Activated T-helper 17 cell treated with anti-CD3 and anti-CD28 coated beads, Interleukin-2, amount 50 U/mL, for 72 hours (primary cell): Measurements from ENCODE around the gene CX3CR1. TPM values are rescaled to one million over a fixed set of nuclear protein-coding genes. Genes with fewer than 3 reads are reported as not detected.
"Not testable (repeated sequence)": the region's sequence is repeated elsewhere in the genome, so short reads cannot be mapped to it uniquely, and the experiment has no call there.

Experiments used
- ATAC-seq: fragments of 150-1000 bp; cut with Tn5 transposase; replicated peaks from 2 replicates; pipeline ENCODE4 v1.10.0; 2021; ENCODE audit warnings: mild to moderate bottlenecking, moderate library complexity
- H3K27ac Mint-ChIP-seq: one replicate; pipeline ENCODE4 v1.8.0; 2022; ENCODE audit warnings: mixed read lengths
- H3K27me3 Mint-ChIP-seq: one replicate; pipeline ENCODE4 v1.8.0; 2022; ENCODE audit warnings: mixed read lengths
- H3K36me3 Mint-ChIP-seq: one replicate; pipeline ENCODE4 v1.8.0; 2022; ENCODE audit warnings: low read depth, mild to moderate bottlenecking, mixed read lengths
- H3K4me1 Mint-ChIP-seq: one replicate; pipeline ENCODE4 v1.8.0; 2022; ENCODE audit warnings: mixed read lengths
- H3K4me3 Mint-ChIP-seq: one replicate; pipeline ENCODE4 v1.8.0; 2022; ENCODE audit warnings: mild to moderate bottlenecking, mixed read lengths
- H3K9me3 Mint-ChIP-seq: one replicate; pipeline ENCODE4 v1.8.0; 2022; ENCODE audit warnings: mixed read lengths
- total RNA-seq, 2 donors: library from RNA; stranded (reverse); gene quantifications; one replicate each; pipeline ENCODE4 v1.2.3, GENCODE V29; 2022

The CX3CR1 gene
- total RNA-seq, 2 donors from 2014 or later, result 0.13 to 0.37 TPM

DNA sequence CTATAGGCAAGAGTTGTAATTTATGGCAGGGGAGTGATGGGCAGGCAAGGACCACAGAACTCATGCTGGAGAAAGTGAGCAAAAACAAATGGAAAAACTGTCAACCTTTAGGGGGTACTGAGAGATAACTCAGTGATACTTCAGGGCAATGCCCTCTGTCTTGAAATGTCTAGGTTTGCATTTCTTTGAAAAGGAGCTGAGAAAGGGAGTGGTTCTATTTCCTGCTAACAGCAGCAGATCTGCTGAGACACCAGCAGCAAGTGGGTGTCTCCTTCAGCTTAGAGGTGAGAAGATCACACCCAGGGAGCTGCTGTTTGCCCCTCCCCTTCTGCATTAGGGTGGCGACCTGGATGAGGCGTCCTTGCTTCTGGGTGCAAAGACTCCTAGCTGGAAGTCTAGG is 45.2 kb downstream of the CX3CR1 start:
- Mint-ChIP-seq H3K9me3 (peaks cover 5% of the 10 kb centered on the region), H3K27ac (no peak overlapping the region), H3K36me3 (no peaks in the 10 kb centered on the region), H3K4me3 (peak overlapping the region; percentile 9), H3K27me3 (peaks cover 4% of the 10 kb centered on the region), H3K4me1 (peaks cover 15% of the 10 kb centered on the region)
- ATAC-seq, result peak; percentile 52

- peaks cover 15% of the 10 kb centered on the region for H3K4me1 Mint-ChIP-seq
- no peaks in the 10 kb centered on the region for H3K36me3 Mint-ChIP-seq
- H3K4me3 Mint-ChIP-seq, result no peak overlapping the region
- no peak overlapping the region for H3K27ac Mint-ChIP-seq
- ATAC-seq, result no peak
- H3K27me3 Mint-ChIP-seq, result peaks cover 3% of the 10 kb centered on the region
- H3K9me3 Mint-ChIP-seq, result peaks cover 5% of the 10 kb centered on the region
These were observed 47.0 kb downstream of the CX3CR1 start for GRCh38 chr3:39232859-39233258.

DNA sequence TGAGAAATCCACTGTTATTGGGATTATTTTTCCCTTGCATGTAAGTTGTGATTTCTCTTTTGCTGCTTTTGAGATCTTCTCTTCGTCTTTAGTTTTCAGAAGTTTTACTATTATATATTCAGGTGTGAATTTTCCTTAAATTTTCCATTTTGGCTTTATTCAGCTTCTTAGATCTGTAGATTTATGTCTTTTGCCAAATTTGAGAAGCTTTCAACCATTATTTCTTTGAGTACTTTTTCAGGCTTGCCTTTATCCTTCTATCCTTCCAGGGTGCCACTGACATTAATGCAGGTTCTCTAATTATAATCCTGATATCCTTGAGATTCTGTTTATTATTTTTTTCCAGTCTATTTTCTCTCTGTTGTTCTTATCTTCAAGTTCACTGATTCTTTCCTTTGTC is 49.4 kb downstream of the CX3CR1 start:
- H3K4me1 Mint-ChIP-seq, result peaks cover 15% of the 10 kb centered on the region
- ATAC-seq, result no peak
- no peak overlapping the region for H3K27ac Mint-ChIP-seq
- peaks cover 5% of the 10 kb centered on the region for H3K9me3 Mint-ChIP-seq
- peaks cover 3% of the 10 kb centered on the region for H3K27me3 Mint-ChIP-seq
- no peak overlapping the region for H3K4me3 Mint-ChIP-seq
- H3K36me3 Mint-ChIP-seq, result no peaks in the 10 kb centered on the region

- Mint-ChIP-seq H3K4me1 (no peaks in the 10 kb centered on the region), H3K9me3 (peaks cover 5% of the 10 kb centered on the region), H3K36me3 (no peaks in the 10 kb centered on the region), H3K27me3 (peaks cover 3% of the 10 kb centered on the region), H3K4me3 (no peak overlapping the region), H3K27ac (no peak overlapping the region)
- no peak for ATAC-seq
These were observed 51.3 kb downstream of the CX3CR1 start for GRCh38 chr3:39228496-39228895.

- not testable (repeated sequence) for H3K27me3 Mint-ChIP-seq, H3K4me3 Mint-ChIP-seq, H3K36me3 Mint-ChIP-seq, H3K4me1 Mint-ChIP-seq, H3K9me3 Mint-ChIP-seq, ATAC-seq, H3K27ac Mint-ChIP-seq
These were observed 52.2 kb downstream of the CX3CR1 start for GRCh38 chr3:39227596-39227995.

DNA sequence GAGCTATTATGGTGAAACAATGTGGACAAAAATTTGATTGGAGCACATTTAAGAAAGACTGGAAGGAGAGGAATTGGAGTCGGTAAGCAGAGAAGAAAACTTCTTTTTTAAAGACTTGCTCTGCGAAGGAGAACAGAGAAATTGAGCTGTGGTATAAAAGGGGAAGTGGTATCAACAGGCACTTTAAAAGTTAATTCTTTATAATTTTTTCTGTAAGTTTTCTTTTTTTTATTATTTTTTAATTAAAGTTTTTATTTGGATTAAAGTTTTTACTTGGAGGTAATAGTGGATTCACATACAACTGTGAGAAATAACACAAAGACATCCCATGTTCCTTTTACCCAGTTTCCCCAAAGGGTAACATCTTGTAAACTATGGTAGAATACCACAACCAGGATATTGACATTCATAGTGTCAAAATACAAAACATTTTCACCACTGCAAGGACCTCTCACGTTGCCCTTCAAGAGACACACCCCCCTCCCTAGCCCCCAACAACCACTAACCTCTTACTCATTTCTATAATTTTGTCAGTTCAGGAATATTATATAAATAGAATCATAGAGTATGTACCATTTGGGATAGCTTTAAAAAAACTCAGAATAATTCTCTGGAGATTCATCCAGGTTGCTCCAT is 53.6 kb downstream of the CX3CR1 start:
- Mint-ChIP-seq H3K27me3 (peaks cover 4% of the 10 kb centered on the region), H3K4me1 (no peaks in the 10 kb centered on the region), H3K27ac (no peak overlapping the region), H3K4me3 (no peak overlapping the region), H3K9me3 (peaks cover 5% of the 10 kb centered on the region), H3K36me3 (no peaks in the 10 kb centered on the region)
- ATAC-seq, result no peak

DNA sequence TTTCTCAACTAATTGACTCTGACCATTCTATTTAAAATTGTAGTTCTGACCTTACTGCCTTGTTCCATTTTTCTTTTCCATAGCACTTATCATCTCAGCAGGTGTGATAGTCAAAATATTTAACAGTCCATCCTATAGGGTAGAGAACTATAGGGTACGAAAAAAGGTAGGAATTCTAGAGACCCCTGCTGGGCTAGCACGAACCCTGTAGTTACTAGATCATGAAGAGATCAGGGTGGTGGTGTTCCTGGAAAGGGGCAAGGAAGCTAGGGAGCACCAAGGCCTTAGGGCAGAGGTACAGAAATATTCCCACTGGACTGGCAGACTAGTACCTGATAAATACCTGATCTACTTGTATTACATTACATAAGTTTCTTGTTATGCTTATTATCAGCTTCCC is 55.5 kb downstream of the CX3CR1 start:
- Mint-ChIP-seq H3K9me3 (no peaks in the 10 kb centered on the region), H3K4me1 (no peaks in the 10 kb centered on the region), H3K27ac (no peak overlapping the region), H3K36me3 (no peaks in the 10 kb centered on the region), H3K4me3 (no peak overlapping the region), H3K27me3 (peaks cover 6% of the 10 kb centered on the region)
- ATAC-seq, result no peak

- no peaks in the 10 kb centered on the region for H3K4me1 Mint-ChIP-seq
These were observed 56.9 kb downstream of the CX3CR1 start for GRCh38 chr3:39222939-39223338.

DNA sequence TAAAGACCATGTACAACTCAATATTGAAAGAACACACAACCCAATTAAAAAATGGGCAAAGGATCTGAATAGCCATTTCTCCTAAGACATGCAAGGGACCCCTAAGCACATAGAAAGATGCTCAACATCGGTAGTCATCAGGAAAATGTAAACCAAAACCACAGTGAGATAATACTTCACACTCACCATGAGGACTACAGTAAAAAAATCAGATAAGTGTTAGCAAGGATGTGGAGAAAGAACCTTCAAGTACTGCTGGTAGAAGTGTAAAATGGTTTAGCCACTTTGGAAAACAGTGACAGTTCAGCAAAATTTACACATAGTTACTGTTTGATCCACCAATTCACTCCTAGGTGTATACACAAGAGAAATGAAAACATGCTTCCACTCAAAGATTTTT is 57.4 kb downstream of the CX3CR1 start:
- Mint-ChIP-seq H3K27me3 (peaks cover 6% of the 10 kb centered on the region), H3K4me1 (no peaks in the 10 kb centered on the region), H3K27ac (no peak overlapping the region), H3K4me3 (no peak overlapping the region), H3K36me3 (no peaks in the 10 kb centered on the region), H3K9me3 (no peaks in the 10 kb centered on the region)
- ATAC-seq, result no peak

More at GRCh38 chr3:39222939-39223338, 56.9 kb downstream of the CX3CR1 start:
- no peaks in the 10 kb centered on the region for H3K9me3 Mint-ChIP-seq
- no peak overlapping the region for H3K27ac Mint-ChIP-seq
- no peak for ATAC-seq
- peaks cover 6% of the 10 kb centered on the region for H3K27me3 Mint-ChIP-seq
- no peaks in the 10 kb centered on the region for H3K36me3 Mint-ChIP-seq
- no peak overlapping the region for H3K4me3 Mint-ChIP-seq

DNA sequence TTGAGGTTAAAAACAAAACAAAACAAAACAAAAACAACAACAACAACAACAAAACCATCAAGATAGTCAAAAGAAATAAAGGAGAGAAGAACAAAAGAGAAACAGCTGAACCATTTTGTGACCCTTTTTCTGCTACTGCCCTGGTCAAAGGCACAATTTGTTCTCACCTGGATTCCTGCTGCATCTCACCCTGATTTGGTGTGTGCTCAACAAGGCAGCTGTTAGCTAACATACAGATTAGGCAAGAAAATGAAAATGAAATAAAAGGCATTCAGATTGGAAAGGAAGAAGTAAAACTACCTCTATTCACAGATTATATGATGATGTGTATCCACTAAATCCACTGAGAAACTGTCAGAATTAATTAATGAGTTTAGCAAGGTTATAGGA is 58.7 kb downstream of the CX3CR1 start:
- H3K9me3 Mint-ChIP-seq, result no peaks in the 10 kb centered on the region
- H3K4me3 Mint-ChIP-seq, result no peak overlapping the region
- H3K4me1 Mint-ChIP-seq, result peaks cover 5% of the 10 kb centered on the region
- no peak for ATAC-seq
- no peaks in the 10 kb centered on the region for H3K36me3 Mint-ChIP-seq
- no peak overlapping the region for H3K27ac Mint-ChIP-seq
- H3K27me3 Mint-ChIP-seq, result peaks cover 10% of the 10 kb centered on the region

DNA sequence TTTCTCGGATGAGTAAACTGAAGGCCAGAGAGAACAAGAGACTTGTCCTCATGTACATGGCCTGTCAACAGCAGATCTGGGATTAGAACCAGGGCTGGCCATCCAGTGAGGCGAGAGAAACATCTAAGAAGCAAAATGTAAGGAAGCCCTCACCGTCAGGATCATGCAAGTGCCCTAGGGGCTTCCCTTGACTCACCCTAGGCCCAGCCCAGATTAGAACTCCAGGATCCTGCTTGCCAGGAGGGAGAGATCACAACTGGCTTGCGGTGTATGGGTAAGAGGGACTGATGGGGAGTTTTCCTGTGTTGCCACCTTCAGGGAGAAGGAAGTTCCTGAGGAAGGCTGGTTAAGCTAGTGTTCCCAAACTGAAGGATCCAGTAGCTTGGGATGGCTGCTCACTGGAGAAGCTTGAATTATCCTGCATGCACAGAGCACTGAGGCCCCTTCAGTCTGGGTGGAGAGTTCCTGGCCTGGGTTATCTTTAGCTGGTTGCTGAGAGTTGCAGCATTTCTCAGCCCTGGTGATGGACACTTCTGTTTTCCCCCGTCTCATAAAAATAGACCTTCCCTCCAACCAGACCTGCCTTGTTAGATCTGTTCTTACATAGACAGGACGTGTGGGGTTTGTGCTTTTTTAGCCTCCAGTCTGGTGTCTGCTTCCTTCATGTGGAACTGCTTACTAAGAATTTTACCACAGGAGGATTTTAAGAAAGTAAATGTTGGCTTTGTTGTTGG is 59.3 kb downstream of the CX3CR1 start:
- Mint-ChIP-seq H3K36me3 (no peaks in the 10 kb centered on the region), H3K9me3 (no peaks in the 10 kb centered on the region), H3K4me1 (peaks cover 6% of the 10 kb centered on the region), H3K4me3 (no peak overlapping the region), H3K27me3 (peaks cover 10% of the 10 kb centered on the region), H3K27ac (no peak overlapping the region)
- no peak for ATAC-seq

GRCh38 chr3:39219702-39220101 is 60.1 kb downstream of the CX3CR1 start:
- Mint-ChIP-seq H3K4me1 (peaks cover 6% of the 10 kb centered on the region), H3K27me3 (peaks cover 10% of the 10 kb centered on the region), H3K36me3 (no peaks in the 10 kb centered on the region), H3K4me3 (no peak overlapping the region), H3K9me3 (no peaks in the 10 kb centered on the region), H3K27ac (no peak overlapping the region)
- peak; percentile 54 for ATAC-seq

DNA sequence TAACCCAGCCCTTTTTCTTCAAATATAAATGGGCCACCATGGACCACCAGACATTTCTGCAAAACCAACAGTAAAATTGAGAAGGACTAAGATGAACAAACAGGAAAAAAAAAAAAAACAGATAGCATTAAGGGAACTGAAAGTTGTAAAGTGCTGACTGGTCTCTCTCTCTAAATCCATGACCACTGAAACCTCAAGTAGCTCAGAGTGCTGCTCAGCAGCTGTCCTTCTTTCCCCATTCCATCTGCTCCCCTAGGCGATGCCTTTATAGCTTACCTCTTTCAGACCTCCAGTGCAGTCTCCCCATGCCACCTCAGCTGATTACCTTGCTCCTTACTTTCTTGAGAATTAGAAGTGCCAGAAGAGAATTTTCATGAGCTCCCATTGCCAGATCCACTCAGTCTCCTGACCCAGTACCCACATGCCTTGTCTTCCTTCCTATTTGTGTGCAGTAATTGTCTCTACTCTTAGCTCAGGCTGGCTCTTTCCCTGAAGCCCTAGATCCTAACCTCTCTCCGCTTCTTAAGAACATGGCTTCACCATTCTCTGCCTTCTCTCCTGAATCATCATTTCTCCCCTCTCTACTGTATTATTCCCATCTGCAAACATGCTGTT is 63.6 kb downstream of the CX3CR1 start:
- no peaks in the 10 kb centered on the region for H3K9me3 Mint-ChIP-seq
- peak overlapping the region; percentile 8 for H3K27ac Mint-ChIP-seq
- no peaks in the 10 kb centered on the region for H3K36me3 Mint-ChIP-seq
- peak; percentile 67 for ATAC-seq
- H3K4me1 Mint-ChIP-seq, result peaks cover 6% of the 10 kb centered on the region
- H3K27me3 Mint-ChIP-seq, result peaks cover 9% of the 10 kb centered on the region
- no peak overlapping the region for H3K4me3 Mint-ChIP-seq

DNA sequence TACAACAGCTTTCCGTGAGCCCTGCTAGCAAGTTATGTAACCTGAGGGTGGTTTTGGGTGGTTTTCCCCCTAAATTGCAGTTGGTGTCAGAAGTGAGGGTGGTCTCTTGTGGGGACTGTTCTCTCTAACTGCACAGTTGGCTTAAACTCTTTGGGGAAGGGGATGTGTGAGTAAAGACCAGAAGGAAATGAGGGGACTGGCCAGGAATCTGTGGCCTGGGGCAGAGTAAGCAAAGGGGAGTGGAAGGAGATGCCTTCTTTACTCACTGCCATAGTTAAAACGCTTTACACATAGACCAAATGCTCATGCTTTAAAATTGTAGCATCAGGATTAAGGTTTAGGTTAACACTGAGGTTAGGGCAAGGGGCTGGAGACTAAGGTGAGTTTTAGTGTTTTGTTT is 66.2 kb downstream of the CX3CR1 start:
- ATAC-seq, result no peak
- H3K36me3 Mint-ChIP-seq, result no peaks in the 10 kb centered on the region
- peaks cover 6% of the 10 kb centered on the region for H3K4me1 Mint-ChIP-seq
- no peaks in the 10 kb centered on the region for H3K9me3 Mint-ChIP-seq
- no peak overlapping the region for H3K27ac Mint-ChIP-seq
- H3K27me3 Mint-ChIP-seq, result peaks cover 4% of the 10 kb centered on the region
- no peak overlapping the region for H3K4me3 Mint-ChIP-seq
